SK-N-SH (cell line): Measurements from ENCODE around the gene MLC1. TPM values are rescaled to one million over a fixed set of nuclear protein-coding genes. Genes with fewer than 3 reads are reported as not detected.

Experiments
- CHD2 ChIP-seq: fragments of 150-350 bp; IDR thresholded peaks from 2 replicates; pipeline ENCODE4 v1.6.1; 2018; ENCODE audit warnings: low read length; ENCODE audit not compliant: partially characterized antibody
- CTCF ChIP-seq: fragments of 200-600 bp; sonication (generic); IDR thresholded peaks from 2 replicates; pipeline ENCODE4 v1.6.1; 2017; ENCODE audit warnings: antibody characterized with exemption, mild to moderate bottlenecking, moderate library complexity
- ELF1 ChIP-seq: IDR thresholded peaks from 2 replicates; pipeline ENCODE4 v1.4.0; 2012
- EP300 ChIP-seq, 2 experiments: IDR thresholded peaks; 2 replicates each; pipeline versions ENCODE4 v1.4.0 to v1.6.1; 2012; ENCODE audit warnings: borderline replicate concordance in 1 of 2, low read depth in 1 of 2, low read length in 1 of 2
- EZH2phosphoT487 ChIP-seq: fragments of 200-600 bp; sonication (generic); IDR thresholded peaks from 2 replicates; pipeline ENCODE4 v1.6.1; 2017; ENCODE audit warnings: low read depth, mixed run types, mild to moderate bottlenecking, antibody characterized with exemption, moderate library complexity, borderline replicate concordance
- FOSL2 ChIP-seq: IDR thresholded peaks from 2 replicates; pipeline ENCODE4 v1.4.0; 2012; ENCODE audit warnings: low read depth, mild to moderate bottlenecking, moderate library complexity, borderline replicate concordance
- FOXJ3 ChIP-seq: sonication (generic); formaldehyde crosslinking; IDR thresholded peaks from 2 replicates; pipeline ENCODE4 v1.5.1; 2020; ENCODE audit warnings: mild to moderate bottlenecking, missing genetic modification reagents
- FOXM1 ChIP-seq: IDR thresholded peaks from 2 replicates; pipeline ENCODE4 v1.4.0; 2012; ENCODE audit warnings: low read depth, mild to moderate bottlenecking
- GABPA ChIP-seq: IDR thresholded peaks from 2 replicates; pipeline ENCODE4 v1.4.0; 2012; ENCODE audit warnings: low read depth, mild to moderate bottlenecking
- GATA2 ChIP-seq: sonication (generic); formaldehyde crosslinking; IDR thresholded peaks from 2 replicates; pipeline ENCODE4 v1.5.0; 2020; ENCODE audit warnings: mild to moderate bottlenecking, missing genetic modification reagents
- JUND ChIP-seq: IDR thresholded peaks from 2 replicates; pipeline ENCODE4 v1.4.0; 2012
- MAX ChIP-seq: IDR thresholded peaks from 2 replicates; pipeline ENCODE4 v1.4.0; 2012; ENCODE audit warnings: low read depth
- MEF2A ChIP-seq: IDR thresholded peaks from 2 replicates; pipeline ENCODE4 v1.4.0; 2012; ENCODE audit warnings: low read depth, borderline replicate concordance
- NFIC ChIP-seq: IDR thresholded peaks from 2 replicates; pipeline ENCODE4 v1.4.0; 2012; ENCODE audit warnings: borderline replicate concordance
- NRF1 ChIP-seq: IDR thresholded peaks from 2 replicates; pipeline ENCODE4 v1.6.1; 2012; ENCODE audit warnings: low read depth, mild to moderate bottlenecking, low read length
- RAD21 ChIP-seq: IDR thresholded peaks from 2 replicates; pipeline ENCODE4 v1.6.1; 2012; ENCODE audit warnings: mild to moderate bottlenecking, low read length
- RXRA ChIP-seq: IDR thresholded peaks from 2 replicates; pipeline ENCODE4 v1.4.0; 2012; ENCODE audit warnings: low read depth, mild to moderate bottlenecking, borderline replicate concordance
- SMC3 ChIP-seq: IDR thresholded peaks from 2 replicates; pipeline ENCODE4 v1.6.1; 2012; ENCODE audit warnings: low read depth, low read length, improper control_type of control experiment
- TAF1 ChIP-seq: IDR thresholded peaks from 2 replicates; pipeline ENCODE4 v1.6.1; 2012; ENCODE audit warnings: low read depth, mild to moderate bottlenecking, low read length, moderate library complexity, borderline replicate concordance
- TCF12 ChIP-seq: IDR thresholded peaks from 2 replicates; pipeline ENCODE4 v1.4.0; 2012
- TEAD4 ChIP-seq: IDR thresholded peaks from 2 replicates; pipeline ENCODE4 v1.4.0; 2012; ENCODE audit warnings: mild to moderate bottlenecking, borderline replicate concordance; ENCODE audit not compliant: insufficient read depth
- USF2 ChIP-seq: fragments of 150-350 bp; IDR thresholded peaks from 2 replicates; pipeline ENCODE4 v1.6.1; 2017; ENCODE audit warnings: antibody characterized with exemption, low read length, low read depth, borderline replicate concordance
- YY1 ChIP-seq: IDR thresholded peaks from 2 replicates; pipeline ENCODE4 v1.4.0; 2012; ENCODE audit warnings: low read depth, mild to moderate bottlenecking
- polyA plus RNA-seq, 3 experiments: library from polyadenylated mRNA; depleted of rRNA; stranded (reverse); fragments of >200 nt; gene quantifications; 2 replicates each; pipeline ENCODE4 v1.2.3, GENCODE V29; 2012
- TF ChIP-seq, protein P1 (sequence below): IDR thresholded peaks from 2 replicates; pipeline ENCODE4; 2012
- TF ChIP-seq, protein P2 (sequence below): IDR thresholded peaks from 2 replicates; pipeline ENCODE4 v1.4.0; 2012; ENCODE audit warnings: low read depth, borderline replicate concordance

MLC1 gene
- polyA plus RNA-seq, 1 of the 3 experiments (the other 2 are of a cell fraction) = not detected

GRCh38 chr22:50112151-50113118, 27.2 kb upstream of the MLC1 start (continued):
- TF ChIP-seq FOXJ3 (CRISPR knock-in tag) (no peak), EZH2phosphoT487 (no peak), TEAD4 (no peak), NFIC (peak; percentile 30; the same call in 1 of the 2 replicates), GATA2 (CRISPR knock-in tag) (no peak), GABPA (peak; percentile 29; the same call in 1 of the 2 replicates), MAX (no peak), CHD2 (no peak), FOSL2 (no peak), EP300 (IDR thresholded peaks at IDR 0.05; ENCODE audit: borderline replicate concordance in 1 of 2, low read depth in 1 of 2, low read length in 1 of 2) (0 out of 4 replicates have a peak, but pooled peaks of 1 of the 2 experiments have one; percentile 23), RAD21 (no peak), TAF1 (no peak), CTCF (no peak), SMC3 (no peak), ELF1 (0 out of 2 replicates have a peak, but pooled peaks have one; percentile 41), USF2 (no peak), RXRA (no peak), YY1 (no peak), MEF2A (no peak), FOXM1 (no peak), NRF1 (no peak), TCF12 (no peak), JUND (no peak)
- TF ChIP-seq, protein P1, sequence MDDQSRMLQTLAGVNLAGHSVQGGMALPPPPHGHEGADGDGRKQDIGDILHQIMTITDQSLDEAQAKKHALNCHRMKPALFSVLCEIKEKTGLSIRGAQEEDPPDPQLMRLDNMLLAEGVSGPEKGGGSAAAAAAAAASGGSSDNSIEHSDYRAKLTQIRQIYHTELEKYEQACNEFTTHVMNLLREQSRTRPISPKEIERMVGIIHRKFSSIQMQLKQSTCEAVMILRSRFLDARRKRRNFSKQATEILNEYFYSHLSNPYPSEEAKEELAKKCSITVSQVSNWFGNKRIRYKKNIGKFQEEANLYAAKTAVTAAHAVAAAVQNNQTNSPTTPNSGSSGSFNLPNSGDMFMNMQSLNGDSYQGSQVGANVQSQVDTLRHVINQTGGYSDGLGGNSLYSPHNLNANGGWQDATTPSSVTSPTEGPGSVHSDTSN = no peak
- TF ChIP-seq, protein P2, sequence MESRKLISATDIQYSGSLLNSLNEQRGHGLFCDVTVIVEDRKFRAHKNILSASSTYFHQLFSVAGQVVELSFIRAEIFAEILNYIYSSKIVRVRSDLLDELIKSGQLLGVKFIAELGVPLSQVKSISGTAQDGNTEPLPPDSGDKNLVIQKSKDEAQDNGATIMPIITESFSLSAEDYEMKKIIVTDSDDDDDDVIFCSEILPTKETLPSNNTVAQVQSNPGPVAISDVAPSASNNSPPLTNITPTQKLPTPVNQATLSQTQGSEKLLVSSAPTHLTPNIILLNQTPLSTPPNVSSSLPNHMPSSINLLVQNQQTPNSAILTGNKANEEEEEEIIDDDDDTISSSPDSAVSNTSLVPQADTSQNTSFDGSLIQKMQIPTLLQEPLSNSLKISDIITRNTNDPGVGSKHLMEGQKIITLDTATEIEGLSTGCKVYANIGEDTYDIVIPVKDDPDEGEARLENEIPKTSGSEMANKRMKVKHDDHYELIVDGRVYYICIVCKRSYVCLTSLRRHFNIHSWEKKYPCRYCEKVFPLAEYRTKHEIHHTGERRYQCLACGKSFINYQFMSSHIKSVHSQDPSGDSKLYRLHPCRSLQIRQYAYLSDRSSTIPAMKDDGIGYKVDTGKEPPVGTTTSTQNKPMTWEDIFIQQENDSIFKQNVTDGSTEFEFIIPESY = 0 out of 2 replicates have a peak, but pooled peaks have one; percentile 42
- TF ChIP-seq, all 33 proteins: peak for 5
